ENCODE data around the gene ST7.

The ST7 gene

DNA sequence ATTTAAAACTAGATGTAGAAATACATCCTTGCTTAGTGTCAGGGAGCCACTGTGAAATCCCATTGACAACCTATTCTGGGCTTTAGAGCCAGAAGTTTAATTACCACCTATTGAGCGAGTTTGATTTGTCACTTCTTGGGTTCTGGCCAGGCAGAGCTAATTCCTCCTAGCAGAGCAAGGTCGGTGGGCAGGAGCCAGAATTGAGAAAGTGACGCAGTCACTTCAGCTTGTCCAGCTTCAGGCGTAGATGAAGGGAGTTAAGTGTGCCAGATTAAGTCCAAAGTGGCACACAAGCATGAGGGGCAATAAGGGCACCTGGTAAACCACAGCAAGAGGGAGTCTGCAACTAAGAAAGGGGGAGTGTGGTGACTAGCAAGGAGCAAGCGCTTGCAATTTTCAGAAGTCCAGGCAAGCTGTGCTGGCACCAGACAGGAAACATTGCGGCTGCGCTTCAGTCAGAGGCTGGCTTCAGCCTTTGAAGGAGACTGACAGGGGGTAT is 119.4 kb downstream of the ST7 start:
- Histone ChIP-seq H3K36me3 (ENCODE audit: insufficient read depth, low read length) (no peaks in the 10 kb centered on the region), H3F3A (ENCODE audit: low read depth) (no peaks in the 10 kb centered on the region), H2AFZ (ENCODE audit: low read length) (no peak overlapping the region), H3K9ac (ENCODE audit: low read depth, low read length, poor library complexity, severe bottlenecking) (no peak overlapping the region), H3K9me3 (ENCODE audit: insufficient read depth, low read depth, low read length) (no peaks in the 10 kb centered on the region; the same call in 1 of the 2 replicates), H4K20me1 (ENCODE audit: insufficient read depth, low read length, poor library complexity, severe bottlenecking) (no peaks in the 10 kb centered on the region), H3K79me2 (ENCODE audit: insufficient read depth, low read length) (no peaks in the 10 kb centered on the region), H3K4me1 (ENCODE audit: insufficient read depth, low read length, poor library complexity, severe bottlenecking) (peaks cover 10% of the 10 kb centered on the region), H3K4me2 (ENCODE audit: low read depth, low read length, poor library complexity, severe bottlenecking) (no peak overlapping the region), H3K27me3 (ENCODE audit: insufficient read depth, low read length, poor library complexity, severe bottlenecking) (no peaks in the 10 kb centered on the region), H3K4me3 (ENCODE audit: low read length, poor library complexity, severe bottlenecking) (no peak overlapping the region), H3K9me2 (replicated peaks; ENCODE audit: low read depth, low read length) (no peaks in the 10 kb centered on the region)
- TF ChIP-seq, protein P1, sequence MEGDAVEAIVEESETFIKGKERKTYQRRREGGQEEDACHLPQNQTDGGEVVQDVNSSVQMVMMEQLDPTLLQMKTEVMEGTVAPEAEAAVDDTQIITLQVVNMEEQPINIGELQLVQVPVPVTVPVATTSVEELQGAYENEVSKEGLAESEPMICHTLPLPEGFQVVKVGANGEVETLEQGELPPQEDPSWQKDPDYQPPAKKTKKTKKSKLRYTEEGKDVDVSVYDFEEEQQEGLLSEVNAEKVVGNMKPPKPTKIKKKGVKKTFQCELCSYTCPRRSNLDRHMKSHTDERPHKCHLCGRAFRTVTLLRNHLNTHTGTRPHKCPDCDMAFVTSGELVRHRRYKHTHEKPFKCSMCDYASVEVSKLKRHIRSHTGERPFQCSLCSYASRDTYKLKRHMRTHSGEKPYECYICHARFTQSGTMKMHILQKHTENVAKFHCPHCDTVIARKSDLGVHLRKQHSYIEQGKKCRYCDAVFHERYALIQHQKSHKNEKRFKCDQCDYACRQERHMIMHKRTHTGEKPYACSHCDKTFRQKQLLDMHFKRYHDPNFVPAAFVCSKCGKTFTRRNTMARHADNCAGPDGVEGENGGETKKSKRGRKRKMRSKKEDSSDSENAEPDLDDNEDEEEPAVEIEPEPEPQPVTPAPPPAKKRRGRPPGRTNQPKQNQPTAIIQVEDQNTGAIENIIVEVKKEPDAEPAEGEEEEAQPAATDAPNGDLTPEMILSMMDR (conservative IDR thresholded peaks at IDR 0.05; ENCODE audit: low read length), result no peak
- TF ChIP-seq EZH2phosphoT487 (IDR thresholded peaks at IDR 0.05; ENCODE audit: borderline replicate concordance), result no peak

DNA sequence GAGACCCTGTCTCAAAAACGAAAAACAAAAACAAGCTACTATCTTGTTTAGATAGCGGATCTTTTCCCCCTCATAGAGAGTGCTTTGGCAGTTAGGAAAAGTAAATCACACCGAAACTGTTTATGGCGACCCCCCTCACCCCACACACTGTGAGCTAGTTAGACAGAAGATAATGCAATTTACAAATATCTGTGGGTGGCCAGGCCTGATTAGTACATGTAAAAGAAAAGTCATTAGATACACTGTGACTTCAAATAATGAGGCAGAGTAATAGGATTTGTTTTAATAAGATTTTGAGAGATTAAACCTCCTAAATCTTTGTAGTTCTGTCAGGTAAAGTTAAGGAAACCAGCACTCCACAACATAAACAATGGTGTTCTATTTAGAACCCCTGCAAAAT is 121.1 kb downstream of the ST7 start:
- Histone ChIP-seq H3K27me3 (ENCODE audit: insufficient read depth, low read length, poor library complexity, severe bottlenecking) (no peaks in the 10 kb centered on the region), H3K79me2 (ENCODE audit: insufficient read depth, low read length) (no peaks in the 10 kb centered on the region)

DNA sequence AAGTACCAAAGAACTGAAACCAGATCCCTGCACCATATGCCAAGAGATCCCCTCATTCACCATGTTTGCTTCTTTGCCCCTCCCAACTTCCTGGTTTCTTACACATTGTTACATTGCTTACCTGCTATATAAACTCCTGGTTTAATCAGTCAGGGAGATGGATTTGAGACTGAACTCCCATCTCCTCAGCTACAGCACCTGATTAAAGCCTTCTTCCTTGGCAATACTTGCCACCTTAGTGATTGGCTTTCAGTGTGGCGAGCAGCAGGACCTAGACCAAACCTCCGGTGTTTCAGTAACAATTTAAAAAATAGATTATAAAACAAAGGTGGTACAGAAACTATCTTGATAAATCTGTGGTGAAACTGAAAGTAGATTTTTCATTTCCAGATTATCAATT is 122.6 kb downstream of the ST7 start:
- Histone ChIP-seq H3K27me3 (ENCODE audit: insufficient read depth, low read length, poor library complexity, severe bottlenecking) (no peaks in the 10 kb centered on the region), H3K79me2 (ENCODE audit: insufficient read depth, low read length) (no peaks in the 10 kb centered on the region)

More for the DNA sequence above, 121.1 kb downstream of the ST7 start:
- H3K9ac ChIP-seq (ENCODE audit: low read depth, low read length, poor library complexity, severe bottlenecking), result no peak overlapping the region
- no peaks in the 10 kb centered on the region for H3K9me2 ChIP-seq (replicated peaks; ENCODE audit: low read depth, low read length)
- no peak overlapping the region for H2AFZ ChIP-seq (ENCODE audit: low read length)
- H3K4me2 ChIP-seq (ENCODE audit: low read depth, low read length, poor library complexity, severe bottlenecking), result no peak overlapping the region
- no peak overlapping the region for H3K4me3 ChIP-seq (ENCODE audit: low read length, poor library complexity, severe bottlenecking)
- H3K9me3 ChIP-seq (ENCODE audit: insufficient read depth, low read depth, low read length), result no peaks in the 10 kb centered on the region; the same call in 1 of the 2 replicates
- no peaks in the 10 kb centered on the region for H4K20me1 ChIP-seq (ENCODE audit: insufficient read depth, low read length, poor library complexity, severe bottlenecking)
- TF ChIP-seq, protein P1 (conservative IDR thresholded peaks at IDR 0.05; ENCODE audit: low read length), result no peak
- TF ChIP-seq EZH2phosphoT487 (IDR thresholded peaks at IDR 0.05; ENCODE audit: borderline replicate concordance), result no peak
- no peaks in the 10 kb centered on the region for H3K36me3 ChIP-seq (ENCODE audit: insufficient read depth, low read length)
- H3F3A ChIP-seq (ENCODE audit: low read depth), result no peaks in the 10 kb centered on the region
- H3K4me1 ChIP-seq (ENCODE audit: insufficient read depth, low read length, poor library complexity, severe bottlenecking), result no peaks in the 10 kb centered on the region

More for the DNA sequence above, 122.6 kb downstream of the ST7 start:
- Histone ChIP-seq H4K20me1 (ENCODE audit: insufficient read depth, low read length, poor library complexity, severe bottlenecking) (no peaks in the 10 kb centered on the region), H3K36me3 (ENCODE audit: insufficient read depth, low read length) (no peaks in the 10 kb centered on the region), H3F3A (ENCODE audit: low read depth) (no peaks in the 10 kb centered on the region), H3K9ac (ENCODE audit: low read depth, low read length, poor library complexity, severe bottlenecking) (no peak overlapping the region), H3K4me1 (ENCODE audit: insufficient read depth, low read length, poor library complexity, severe bottlenecking) (no peaks in the 10 kb centered on the region), H3K9me3 (ENCODE audit: insufficient read depth, low read depth, low read length) (no peaks in the 10 kb centered on the region; the same call in 1 of the 2 replicates), H3K4me2 (ENCODE audit: low read depth, low read length, poor library complexity, severe bottlenecking) (no peak overlapping the region), H3K9me2 (replicated peaks; ENCODE audit: low read depth, low read length) (no peaks in the 10 kb centered on the region), H2AFZ (ENCODE audit: low read length) (no peak overlapping the region), H3K4me3 (ENCODE audit: low read length, poor library complexity, severe bottlenecking) (no peak overlapping the region)
- TF ChIP-seq, protein P1 (conservative IDR thresholded peaks at IDR 0.05; ENCODE audit: low read length), result no peak
- TF ChIP-seq EZH2phosphoT487 (IDR thresholded peaks at IDR 0.05; ENCODE audit: borderline replicate concordance), result no peak
